Caco-2 (cell line): ENCODE results near the gene ADARB2. TPM values are rescaled to one million over a fixed set of nuclear protein-coding genes. Genes with fewer than 3 reads are reported as not detected.
A peak's percentile ranks its signal among the peaks of the same experiment; 100 is the strongest.

Source experiments
- BruUV-seq: library from RNA; stranded (reverse); fragments of 400-500 nt; replicated peaks from 2 replicates; lab custom pipeline; 2021; lab: Mats Ljungman, UMichigan
- CTCF ChIA-PET: fragments of 300-600 bp; sonication (Branson Sonifier 250); formaldehyde crosslinking; loops from one replicate; lab custom pipeline; 2022; ENCODE audit warnings: antibody characterized with exemption; lab: Charles Lee
- POLR2A ChIA-PET: fragments of 300-600 bp; sonication (Branson Sonifier 250); formaldehyde crosslinking; loops from one replicate; lab custom pipeline; 2022; ENCODE audit warnings: antibody characterized with exemption; lab: Charles Lee
- DNase-seq, 2 experiments: peaks; one replicate each; pipeline versions ENCODE4 v3.0.0 to v3.0.0-alpha.2; 2020 to 2022
- H3K27me3 ChIP-seq: replicated peaks from 2 replicates; pipeline ENCODE4 v1.6.0; 2011; ENCODE audit warnings: low read length; ENCODE audit not compliant: control insufficient read depth, insufficient read depth
- H3K36me3 ChIP-seq: 2 replicates; pipeline ENCODE4 v1.5.1; 2011; ENCODE audit warnings: low read length; ENCODE audit not compliant: control insufficient read depth, insufficient read depth
- H3K4me1 ChIP-seq: fragments of 250-450 bp; sonication (Bioruptor Pico); 2 replicates; pipeline ENCODE4 v1.5.1; 2020; ENCODE audit warnings: mild to moderate bottlenecking
- H3K4me3 ChIP-seq: 2 replicates; pipeline ENCODE4 v1.5.1; 2011; ENCODE audit warnings: low read depth, mild to moderate bottlenecking, control low read depth, low read length
- H3K9me3 ChIP-seq: fragments of 250-450 bp; sonication (Bioruptor Pico); 2 replicates; pipeline ENCODE4 v1.5.1; 2020; ENCODE audit warnings: mild to moderate bottlenecking, moderate library complexity
- H3K27ac Mint-ChIP-seq: one replicate; pipeline ENCODE4 v1.8.0; 2022; ENCODE audit warnings: mixed read lengths; ENCODE audit not compliant: unreplicated experiment
- H3K27me3 Mint-ChIP-seq: one replicate; pipeline ENCODE4 v1.8.0; 2022; ENCODE audit warnings: mixed read lengths; ENCODE audit not compliant: insufficient read depth, unreplicated experiment
- H3K36me3 Mint-ChIP-seq: one replicate; pipeline ENCODE4 v1.8.0; 2022; ENCODE audit warnings: mild to moderate bottlenecking, mixed read lengths; ENCODE audit not compliant: insufficient read depth, unreplicated experiment
- H3K4me1 Mint-ChIP-seq: one replicate; pipeline ENCODE4 v1.8.0; 2022; ENCODE audit warnings: low read depth, mixed read lengths; ENCODE audit not compliant: unreplicated experiment
- H3K4me3 Mint-ChIP-seq: one replicate; pipeline ENCODE4 v1.8.0; 2022; ENCODE audit warnings: mild to moderate bottlenecking, moderate library complexity, mixed read lengths; ENCODE audit not compliant: unreplicated experiment
- H3K9me3 Mint-ChIP-seq: one replicate; pipeline ENCODE4 v1.8.0; 2022; ENCODE audit warnings: mixed read lengths; ENCODE audit not compliant: unreplicated experiment
- CTCF ChIP-seq, 2 experiments: fragments of 200-600 bp in 1 of 2; IDR thresholded peaks; 1 replicate in 1 of 2; 2 replicates in 1 of 2; pipeline versions ENCODE4 v1.5.1 to v1.8.0; 2011 to 2022; ENCODE audit warnings: antibody characterized with exemption in 1 of 2, control low read depth in 1 of 2, inconsistent platforms in 1 of 2, low read depth in 1 of 2, low read length in 1 of 2, mild to moderate bottlenecking in 1 of 2, moderate library complexity in 1 of 2; ENCODE audit not compliant: insufficient read depth in 1 of 2, severe bottlenecking in 1 of 2, unreplicated experiment in 1 of 2
- intact Hi-C: fragments of 100-400 bp; cut with micrococcal nuclease; formaldehyde crosslinking; loops from one replicate; pipeline ENCODE4 v1.10.0; 2022; ENCODE audit not compliant: unreplicated experiment
- total RNA-seq: library from RNA; stranded (reverse); gene quantifications from 2 replicates; pipeline ENCODE4 v1.2.3, GENCODE V29; 2022

ADARB2 gene
- total RNA-seq, 1 experiment from 2014 or later: 0.27 TPM

GRCh38 chr10:1362589-1363445, 374.5 kb downstream of the ADARB2 start:
- Histone ChIP-seq H3K9me3 (no peaks in the 10 kb centered on the region), H3K27me3 (no peaks in the 10 kb centered on the region), H3K36me3 (no peaks in the 10 kb centered on the region), H3K4me1 (peaks cover 30% of the 10 kb centered on the region), H3K4me3 (no peak overlapping the region)
- no peak overlapping the region for H3K4me3 Mint-ChIP-seq
- ChIA-PET CTCF (no interaction called here), POLR2A (no interaction called here)
- TF ChIP-seq CTCF (IDR thresholded peaks at IDR 0.05; ENCODE audit: insufficient read depth in 1 of 2, low read depth in 1 of 2, low read length in 1 of 2, severe bottlenecking in 1 of 2, unreplicated experiment in 1 of 2): no peak
- BruUV-seq: no TSS peak
- H3K4me1 Mint-ChIP-seq: peaks cover 28% of the 10 kb centered on the region
- no peaks in the 10 kb centered on the region for H3K27me3 Mint-ChIP-seq
- no peaks in the 10 kb centered on the region for H3K9me3 Mint-ChIP-seq
- intact Hi-C loops: no loop called here
- no peak for DNase-seq
- no peaks in the 10 kb centered on the region for H3K36me3 Mint-ChIP-seq
- no peak overlapping the region for H3K27ac Mint-ChIP-seq

GRCh38 chr10:1361411-1362105, 375.8 kb downstream of the ADARB2 start:
- BruUV-seq: no TSS peak
- intact Hi-C loops: no loop called here
- H3K27me3 Mint-ChIP-seq: no peaks in the 10 kb centered on the region
- no peaks in the 10 kb centered on the region for H3K9me3 ChIP-seq
- ChIA-PET POLR2A (no interaction called here), CTCF (interaction anchor here (0.6 kb wide), 1 partner anchor 1567 kb away, joined by 3 read pairs; no protein-coding TSS in a partner anchor)
- H3K4me1 ChIP-seq: peaks cover 33% of the 10 kb centered on the region
- no peak for DNase-seq
- no peaks in the 10 kb centered on the region for H3K9me3 Mint-ChIP-seq
- H3K4me3 Mint-ChIP-seq: no peak overlapping the region
- no peaks in the 10 kb centered on the region for H3K36me3 ChIP-seq
- no peaks in the 10 kb centered on the region for H3K27me3 ChIP-seq
- no peak for TF ChIP-seq CTCF (IDR thresholded peaks at IDR 0.05; ENCODE audit: insufficient read depth in 1 of 2, low read depth in 1 of 2, low read length in 1 of 2, severe bottlenecking in 1 of 2, unreplicated experiment in 1 of 2)
- peaks cover 29% of the 10 kb centered on the region for H3K4me1 Mint-ChIP-seq
- H3K27ac Mint-ChIP-seq: peak overlapping the region; percentile 60
- no peaks in the 10 kb centered on the region for H3K36me3 Mint-ChIP-seq
- H3K4me3 ChIP-seq: no peak overlapping the region

- no peak for DNase-seq
- no TSS peak for BruUV-seq
- TF ChIP-seq CTCF (IDR thresholded peaks at IDR 0.05; ENCODE audit: insufficient read depth in 1 of 2, low read depth in 1 of 2, low read length in 1 of 2, severe bottlenecking in 1 of 2, unreplicated experiment in 1 of 2): no peak
- no peaks in the 10 kb centered on the region for H3K36me3 Mint-ChIP-seq
- POLR2A ChIA-PET: no interaction called here
- peak overlapping the region; percentile 60 for H3K27ac Mint-ChIP-seq
- Histone ChIP-seq H3K9me3 (no peaks in the 10 kb centered on the region), H3K27me3 (no peaks in the 10 kb centered on the region), H3K4me1 (peaks cover 33% of the 10 kb centered on the region), H3K4me3 (no peak overlapping the region), H3K36me3 (no peaks in the 10 kb centered on the region)
- intact Hi-C loops: no loop called here
- CTCF ChIA-PET: interaction anchor here (0.6 to 0.7 kb wide), 2 partner anchors 27 to 1568 kb away, joined by 3 to 6 read pairs; no protein-coding TSS in a partner anchor
- no peaks in the 10 kb centered on the region for H3K27me3 Mint-ChIP-seq
- H3K4me3 Mint-ChIP-seq: no peak overlapping the region
- no peaks in the 10 kb centered on the region for H3K9me3 Mint-ChIP-seq
- H3K4me1 Mint-ChIP-seq: peaks cover 29% of the 10 kb centered on the region
Observed at GRCh38 chr10:1360558-1361164, 376.7 kb downstream of the ADARB2 start.
